Natural killer cell treated with Interleukin-12 subunit alpha and Interleukin-12 subunit beta and Interleukin-15 and Interleukin-18, amount 100 ng/mL, for 72 hours (primary cell): Measurements from ENCODE around the gene GUCY1A2. TPM values are rescaled to one million over a fixed set of nuclear protein-coding genes. Genes with fewer than 3 reads are reported as not detected.
A peak's percentile ranks its signal among the peaks of the same experiment; 100 is the strongest.

Experiments
- ATAC-seq, 2 donors: fragments of 150-1000 bp; cut with Tn5 transposase in 1 of 2; sonication (Bioruptor Pico), chemical (Tn5 transposase) in 1 of 2; 2 replicates each; pipeline ENCODE4 v1.10.0; 2021
- DNase-seq: peaks from one replicate; pipeline ENCODE4 v3.0.0; 2022; ENCODE audit warnings: low spot score
- H3K27ac Mint-ChIP-seq, 2 donors: 1 replicate in 1 of 2; 2 replicates in 1 of 2; pipeline ENCODE4 v1.8.0; 2022; ENCODE audit warnings: mixed read lengths in 2 of 2, mild to moderate bottlenecking in 1 of 2, moderate library complexity in 1 of 2
- H3K27me3 Mint-ChIP-seq, 2 donors: 1 replicate in 1 of 2; 2 replicates in 1 of 2; pipeline ENCODE4 v1.8.0; 2022; ENCODE audit warnings: mixed read lengths in 2 of 2
- H3K36me3 Mint-ChIP-seq: one replicate; pipeline ENCODE4 v1.8.0; 2022; ENCODE audit warnings: mixed read lengths
- H3K4me1 Mint-ChIP-seq, 2 donors: 1 replicate in 1 of 2; 2 replicates in 1 of 2; pipeline ENCODE4 v1.8.0; 2022; ENCODE audit warnings: low read depth in 2 of 2, mixed read lengths in 2 of 2, mild to moderate bottlenecking in 1 of 2
- H3K4me3 Mint-ChIP-seq: one replicate; pipeline ENCODE4 v1.8.0; 2022; ENCODE audit warnings: mixed read lengths
- H3K9me3 Mint-ChIP-seq: 2 replicates; pipeline ENCODE4 v1.8.0; 2022; ENCODE audit warnings: mixed read lengths
- total RNA-seq, 2 donors: library from RNA; stranded (reverse); gene quantifications; one replicate each; pipeline ENCODE4 v1.2.3, GENCODE V29; 2022

The GUCY1A2 gene
- total RNA-seq, 2 donors from 2014 or later, result not detected

GRCh38 chr11:106879832-106880546 lies 138.3 kb downstream of the GUCY1A2 start:
- H3K27ac Mint-ChIP-seq, result no peak overlapping the region
- no peak for DNase-seq
- H3K36me3 Mint-ChIP-seq, result no peaks in the 10 kb centered on the region
- no peaks in the 10 kb centered on the region for H3K27me3 Mint-ChIP-seq
- no peak for ATAC-seq
- peaks cover 33% of the 10 kb centered on the region for H3K9me3 Mint-ChIP-seq
- no peak overlapping the region for H3K4me3 Mint-ChIP-seq
- no peaks in the 10 kb centered on the region for H3K4me1 Mint-ChIP-seq

GRCh38 chr11:106879029-106879428 lies 139.2 kb downstream of the GUCY1A2 start:
- no peak for ATAC-seq
- Mint-ChIP-seq H3K4me1 (no peaks in the 10 kb centered on the region), H3K27me3 (no peaks in the 10 kb centered on the region)

GRCh38 chr11:106875013-106875412 lies 143.3 kb downstream of the GUCY1A2 start:
- Mint-ChIP-seq H3K9me3 (peaks cover 19% of the 10 kb centered on the region), H3K27me3 (no peaks in the 10 kb centered on the region), H3K36me3 (no peaks in the 10 kb centered on the region), H3K4me1 (no peaks in the 10 kb centered on the region), H3K4me3 (no peak overlapping the region), H3K27ac (no peak overlapping the region)
- DNase-seq (no peak), ATAC-seq (no peak)

More at GRCh38 chr11:106879029-106879428, 139.2 kb downstream of the GUCY1A2 start:
- H3K36me3 Mint-ChIP-seq, result no peaks in the 10 kb centered on the region
- no peak for DNase-seq
- H3K27ac Mint-ChIP-seq, result no peak overlapping the region
- no peak overlapping the region for H3K4me3 Mint-ChIP-seq
- H3K9me3 Mint-ChIP-seq, result peaks cover 28% of the 10 kb centered on the region

- Mint-ChIP-seq H3K4me1 (no peaks in the 10 kb centered on the region), H3K4me3 (no peak overlapping the region), H3K27me3 (no peaks in the 10 kb centered on the region), H3K36me3 (no peaks in the 10 kb centered on the region), H3K27ac (no peak overlapping the region), H3K9me3 (peaks cover 11% of the 10 kb centered on the region)
- ATAC-seq (no peak), DNase-seq (no peak)
Observed at GRCh38 chr11:106872246-106872645, 146.0 kb downstream of the GUCY1A2 start.

GRCh38 chr11:106858200-106858599 lies 160.1 kb downstream of the GUCY1A2 start:
- Mint-ChIP-seq H3K27ac (no peak overlapping the region), H3K27me3 (no peaks in the 10 kb centered on the region), H3K4me3 (no peak overlapping the region), H3K36me3 (no peaks in the 10 kb centered on the region), H3K4me1 (no peaks in the 10 kb centered on the region), H3K9me3 (peaks cover 18% of the 10 kb centered on the region)
- DNase-seq (no peak), ATAC-seq (no peak)

- Mint-ChIP-seq H3K4me1 (no peaks in the 10 kb centered on the region), H3K36me3 (no peaks in the 10 kb centered on the region), H3K27me3 (no peaks in the 10 kb centered on the region), H3K9me3 (peaks cover 25% of the 10 kb centered on the region), H3K4me3 (no peak overlapping the region), H3K27ac (no peak overlapping the region)
- no peak for ATAC-seq
- no peak for DNase-seq
Observed at GRCh38 chr11:106856566-106856965, 161.7 kb downstream of the GUCY1A2 start.

- Mint-ChIP-seq H3K36me3 (no peaks in the 10 kb centered on the region), H3K4me1 (no peaks in the 10 kb centered on the region), H3K4me3 (no peak overlapping the region), H3K27ac (no peak overlapping the region), H3K9me3 (peaks cover 29% of the 10 kb centered on the region), H3K27me3 (no peaks in the 10 kb centered on the region)
- DNase-seq (no peak), ATAC-seq (peak in 1 of 2 donors; percentile 36)
Observed at GRCh38 chr11:106854429-106854828, 163.8 kb downstream of the GUCY1A2 start.

- no peak for DNase-seq
- H3K4me1 Mint-ChIP-seq, result no peaks in the 10 kb centered on the region
- H3K4me3 Mint-ChIP-seq, result no peak overlapping the region
- H3K36me3 Mint-ChIP-seq, result no peaks in the 10 kb centered on the region
- peaks cover 29% of the 10 kb centered on the region for H3K9me3 Mint-ChIP-seq
- ATAC-seq, result no peak
- H3K27ac Mint-ChIP-seq, result no peak overlapping the region
- H3K27me3 Mint-ChIP-seq, result no peaks in the 10 kb centered on the region
Observed at GRCh38 chr11:106853850-106854401, 164.3 kb downstream of the GUCY1A2 start.

- ATAC-seq (no peak), DNase-seq (no peak)
- Mint-ChIP-seq H3K27me3 (no peaks in the 10 kb centered on the region), H3K27ac (no peak overlapping the region), H3K9me3 (peaks cover 26% of the 10 kb centered on the region), H3K4me3 (no peak overlapping the region), H3K4me1 (no peaks in the 10 kb centered on the region), H3K36me3 (no peaks in the 10 kb centered on the region)
Observed at GRCh38 chr11:106852779-106853178, 165.5 kb downstream of the GUCY1A2 start.

- Mint-ChIP-seq H3K4me1 (no peaks in the 10 kb centered on the region), H3K27ac (no peak overlapping the region), H3K27me3 (no peaks in the 10 kb centered on the region), H3K4me3 (no peak overlapping the region), H3K9me3 (peaks cover 18% of the 10 kb centered on the region), H3K36me3 (no peaks in the 10 kb centered on the region)
- no peak for DNase-seq
- ATAC-seq, result no peak
Observed at GRCh38 chr11:106848526-106848925, 169.8 kb downstream of the GUCY1A2 start.

- Mint-ChIP-seq H3K4me1 (no peaks in the 10 kb centered on the region), H3K27me3 (no peaks in the 10 kb centered on the region), H3K9me3 (peaks cover 22% of the 10 kb centered on the region), H3K36me3 (no peaks in the 10 kb centered on the region), H3K4me3 (no peak overlapping the region), H3K27ac (no peak overlapping the region)
- ATAC-seq (no peak), DNase-seq (no peak)
Observed at GRCh38 chr11:106842134-106842533, 176.1 kb downstream of the GUCY1A2 start.

GRCh38 chr11:106840947-106841346 lies 177.3 kb downstream of the GUCY1A2 start:
- H3K9me3 Mint-ChIP-seq, result peaks cover 24% of the 10 kb centered on the region
- no peaks in the 10 kb centered on the region for H3K27me3 Mint-ChIP-seq
- no peak overlapping the region for H3K4me3 Mint-ChIP-seq
- no peak overlapping the region for H3K27ac Mint-ChIP-seq
- H3K36me3 Mint-ChIP-seq, result no peaks in the 10 kb centered on the region
- ATAC-seq (no peak), DNase-seq (no peak)
- no peaks in the 10 kb centered on the region for H3K4me1 Mint-ChIP-seq

- no peak overlapping the region for H3K27ac Mint-ChIP-seq
- H3K4me3 Mint-ChIP-seq, result no peak overlapping the region
- H3K9me3 Mint-ChIP-seq, result peaks cover 25% of the 10 kb centered on the region
- no peaks in the 10 kb centered on the region for H3K36me3 Mint-ChIP-seq
- H3K4me1 Mint-ChIP-seq, result no peaks in the 10 kb centered on the region
- ATAC-seq (no peak), DNase-seq (no peak)
- no peaks in the 10 kb centered on the region for H3K27me3 Mint-ChIP-seq
Observed at GRCh38 chr11:106840146-106840545, 178.1 kb downstream of the GUCY1A2 start.

- DNase-seq (no peak), ATAC-seq (no peak)
- Mint-ChIP-seq H3K36me3 (no peaks in the 10 kb centered on the region), H3K27ac (no peak overlapping the region), H3K9me3 (peaks cover 21% of the 10 kb centered on the region), H3K4me1 (no peaks in the 10 kb centered on the region), H3K27me3 (no peaks in the 10 kb centered on the region), H3K4me3 (no peak overlapping the region)
Observed at GRCh38 chr11:106834567-106834966, 183.7 kb downstream of the GUCY1A2 start.

- Mint-ChIP-seq H3K27me3 (no peaks in the 10 kb centered on the region), H3K9me3 (peaks cover 16% of the 10 kb centered on the region), H3K4me3 (no peak overlapping the region), H3K4me1 (no peaks in the 10 kb centered on the region), H3K36me3 (peaks cover 5% of the 10 kb centered on the region), H3K27ac (no peak overlapping the region)
- no peak for ATAC-seq
- no peak for DNase-seq
Observed at GRCh38 chr11:106828976-106829375, 189.3 kb downstream of the GUCY1A2 start.
